Activated T-cell treated with anti-CD3 and anti-CD28 coated beads for 1 hour (primary cell): ENCODE results near the gene LSR.
"Not testable (repeated sequence)": the region's sequence is repeated elsewhere in the genome, so short reads cannot be mapped to it uniquely, and the experiment has no call there.

ENCODE experiments used
- DNase-seq: peaks from one replicate; pipeline ENCODE4 v3.0.0-alpha.2; 2020; ENCODE audit warnings: low read depth

The LSR gene

GRCh38 chr19:35286101-35286500 lies 37.3 kb downstream of the LSR start:
- DNase-seq: not testable (repeated sequence)

DNA sequence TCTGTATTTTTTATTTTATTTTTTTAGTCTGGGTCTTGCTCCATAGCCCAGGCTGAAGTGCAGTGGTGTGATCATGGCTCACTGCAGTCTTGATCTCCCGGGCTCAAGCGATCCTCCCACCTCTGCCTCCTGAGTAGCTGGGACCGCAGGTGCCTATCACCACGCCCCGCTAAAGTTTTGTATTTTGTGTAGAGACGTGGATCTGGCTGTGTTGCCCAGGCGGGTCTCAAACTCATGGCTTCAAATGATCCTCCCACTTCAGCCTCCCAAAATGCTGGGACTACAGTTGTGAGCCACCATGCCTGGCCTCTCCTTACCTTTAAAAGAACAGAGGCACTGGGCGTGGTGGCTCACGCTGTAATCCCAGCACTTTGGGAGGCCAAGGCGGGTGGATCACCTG lies 38.9 kb downstream of the LSR start:
- DNase-seq: no peak

- no peak for DNase-seq
These were observed 39.5 kb downstream of the LSR start for GRCh38 chr19:35288331-35288730.

- DNase-seq: no peak
These were observed 40.1 kb downstream of the LSR start for GRCh38 chr19:35288906-35289305.

GRCh38 chr19:35290381-35291127 lies 41.8 kb downstream of the LSR start:
- no peak for DNase-seq

GRCh38 chr19:35291259-35291658 lies 42.5 kb downstream of the LSR start:
- DNase-seq: no peak

DNA sequence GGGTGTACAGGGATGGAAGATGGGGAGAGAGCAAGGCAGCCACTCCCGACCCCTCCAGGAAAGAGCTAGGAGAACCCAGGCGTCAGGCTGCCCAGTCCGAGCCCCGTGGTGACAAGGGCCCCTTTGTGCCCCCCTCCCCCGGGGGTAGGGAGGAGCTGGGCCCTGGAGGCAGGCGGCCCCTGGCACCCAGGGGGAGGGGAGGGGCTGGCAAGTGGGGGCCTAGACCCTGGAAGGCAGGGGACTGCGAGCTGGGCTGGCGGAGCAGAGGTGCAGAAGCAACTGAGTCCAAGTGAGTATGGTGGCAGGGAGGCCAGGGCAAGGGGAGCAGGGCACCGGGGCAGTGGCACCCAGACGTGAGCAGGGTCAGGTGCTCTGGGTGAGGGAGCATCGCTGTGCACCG lies 43.1 kb downstream of the LSR start, which contains the start of gene MAG:
Gene MAG (plus strand): TSS at position 246 of the 400 bp plus-strand sequence. CDS start 3,248 bp downstream, outside the sequence.
- no peak for DNase-seq

- no peak for DNase-seq
These were observed 43.9 kb downstream of the LSR start for GRCh38 chr19:35292421-35293362.

DNA sequence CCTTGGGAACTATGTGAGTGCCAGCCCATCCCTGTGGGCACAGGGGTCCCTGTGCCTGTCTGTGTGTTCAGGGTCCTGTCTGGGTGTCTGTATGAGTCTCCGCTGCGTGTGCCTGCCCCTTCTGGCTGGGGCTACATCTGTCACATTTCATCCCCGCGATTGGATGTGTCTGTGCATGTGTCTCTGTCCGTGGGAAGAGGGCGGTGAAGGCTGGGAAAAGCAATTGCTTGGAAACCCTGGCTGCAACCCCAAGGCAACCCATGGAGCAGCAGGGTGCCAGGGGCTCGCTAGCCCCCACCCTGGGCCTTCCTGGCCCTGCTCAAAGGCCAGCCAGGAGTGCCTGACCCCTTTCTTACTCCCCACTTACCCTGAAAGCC lies 44.5 kb downstream of the LSR start:
- no peak for DNase-seq

DNA sequence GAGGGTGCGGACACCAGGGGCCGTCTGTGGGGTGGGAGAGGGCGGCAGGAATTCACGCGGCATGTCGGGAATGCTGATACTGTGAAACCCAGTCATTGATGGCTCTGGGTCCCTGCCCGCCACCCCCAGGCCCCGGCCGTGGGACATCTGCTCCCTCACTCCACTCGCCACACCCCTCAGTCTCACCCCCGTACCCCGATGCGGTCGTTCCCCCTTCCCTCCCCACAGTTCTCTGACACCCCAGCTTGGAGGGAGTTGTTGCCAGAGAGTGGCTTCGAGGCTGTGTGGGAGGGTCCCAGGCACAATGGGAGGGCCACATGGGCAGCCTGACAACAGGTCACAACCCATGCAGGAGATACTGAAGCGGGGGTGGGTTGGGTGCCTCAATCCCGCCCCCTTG lies 45.0 kb downstream of the LSR start:
- no peak for DNase-seq

GRCh38 chr19:35294328-35294727 lies 45.5 kb downstream of the LSR start:
- DNase-seq: no peak

GRCh38 chr19:35294859-35295791 lies 46.3 kb downstream of the LSR start:
- DNase-seq: no peak

DNA sequence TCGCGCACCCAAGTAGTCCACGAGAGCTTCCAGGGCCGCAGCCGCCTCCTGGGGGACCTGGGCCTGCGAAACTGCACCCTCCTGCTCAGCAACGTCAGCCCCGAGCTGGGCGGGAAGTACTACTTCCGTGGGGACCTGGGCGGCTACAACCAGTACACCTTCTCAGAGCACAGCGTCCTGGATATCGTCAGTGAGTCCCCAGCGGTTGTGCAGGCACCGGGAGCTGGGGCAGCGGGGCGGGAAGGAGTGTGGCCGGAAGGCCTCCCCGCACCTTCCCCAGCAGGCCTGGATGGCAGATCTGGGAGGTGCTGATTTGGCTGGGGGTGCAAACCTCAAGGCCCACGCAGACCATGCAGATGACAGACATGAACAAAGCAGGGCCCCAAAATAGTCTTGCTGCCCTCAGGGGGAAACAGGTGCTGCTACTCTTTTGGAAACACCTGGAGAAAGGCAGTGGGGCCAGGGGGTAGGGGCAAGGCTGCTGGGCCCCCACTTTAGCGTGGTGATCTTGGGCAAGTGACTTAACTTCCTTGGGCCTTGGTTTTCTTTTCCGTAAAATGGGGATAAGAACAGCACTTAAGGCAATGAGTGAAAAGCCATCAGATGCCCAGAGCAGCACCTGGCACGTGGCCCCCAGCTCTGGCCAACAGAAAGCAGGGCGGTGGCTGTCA lies 47.1 kb downstream of the LSR start:
- peak; percentile 23 for DNase-seq

DNA sequence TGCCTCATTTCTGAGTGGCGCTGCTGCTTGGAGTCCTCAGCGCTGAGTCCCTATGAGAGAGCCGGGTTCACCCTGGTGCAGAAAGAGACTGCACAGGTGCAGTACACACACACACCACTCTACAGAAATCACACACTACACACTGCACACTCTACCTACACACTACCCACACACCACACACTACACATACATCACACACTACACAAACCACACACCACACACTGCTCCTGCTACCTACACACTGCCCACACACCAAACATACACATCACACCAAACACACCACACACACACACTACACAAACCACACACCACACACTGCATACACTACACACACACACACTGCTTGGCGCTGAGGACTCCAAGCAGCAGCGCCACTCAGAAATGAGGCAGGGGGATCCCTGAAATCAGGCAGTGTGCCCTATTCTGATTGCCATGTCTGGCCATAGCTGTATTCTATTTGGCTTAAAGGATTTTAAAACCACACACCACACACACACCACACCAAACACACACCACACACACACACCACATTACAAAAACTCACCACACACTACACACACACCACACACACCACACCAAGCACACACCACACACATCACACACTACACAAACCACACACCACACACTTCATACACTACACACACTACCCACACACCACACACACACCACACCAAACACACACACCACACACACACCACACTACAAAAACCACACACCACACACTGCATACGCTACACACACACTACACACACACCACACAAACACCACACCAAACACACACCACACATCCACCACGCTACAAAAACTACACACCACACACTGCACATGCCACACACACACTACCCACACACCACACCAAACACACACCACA lies 48.1 kb downstream of the LSR start:
- DNase-seq: no peak

GRCh38 chr19:35297515-35297848 lies 48.7 kb downstream of the LSR start:
- DNase-seq: no peak

DNA sequence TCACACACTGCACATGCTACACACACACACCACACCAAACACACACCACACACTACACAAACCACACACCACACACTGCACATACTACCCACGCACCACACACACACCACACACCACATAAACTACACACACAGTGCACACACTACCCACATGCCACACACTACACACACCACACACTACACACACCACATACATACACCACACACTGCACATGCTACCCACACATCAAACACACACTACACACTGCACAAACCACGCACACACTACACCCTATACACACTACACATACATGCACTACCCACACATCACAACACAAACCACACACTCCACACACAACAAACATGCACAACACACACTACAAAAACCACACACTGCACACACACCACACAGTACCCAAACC lies 49.1 kb downstream of the LSR start:
- no peak for DNase-seq

- DNase-seq: no peak
These were observed 49.8 kb downstream of the LSR start for GRCh38 chr19:35298561-35298972.

- DNase-seq: no peak
These were observed 50.9 kb downstream of the LSR start for GRCh38 chr19:35299523-35300338.

- no peak for DNase-seq
These were observed 51.5 kb downstream of the LSR start for GRCh38 chr19:35300339-35300649.

GRCh38 chr19:35301961-35302360 lies 53.2 kb downstream of the LSR start:
- DNase-seq: no peak
